ENCODE results near the gene ZNF273.
A peak's percentile ranks its signal among the peaks of the same experiment; 100 is the strongest.
"Not testable (repeated sequence)": the region's sequence is repeated elsewhere in the genome, so short reads cannot be mapped to it uniquely, and the experiment has no call there.

Gene ZNF273

GRCh38 chr7:64947252-64948000, 44.4 kb downstream of the ZNF273 start:
- no peak for DNase-seq

GRCh38 chr7:64948774-64949173, 45.7 kb downstream of the ZNF273 start:
- DNase-seq = not testable (repeated sequence)

- not testable (repeated sequence) for DNase-seq
These were observed 47.6 kb downstream of the ZNF273 start for GRCh38 chr7:64950673-64951072.

- DNase-seq = peak; percentile 34
These were observed 48.3 kb downstream of the ZNF273 start for GRCh38 chr7:64951250-64951848.

- DNase-seq = no peak
These were observed 56.1 kb downstream of the ZNF273 start for GRCh38 chr7:64959072-64959747.

GRCh38 chr7:64965594-64965993, 62.5 kb downstream of the ZNF273 start:
- no peak for DNase-seq

- DNase-seq = no peak
These were observed 75.6 kb downstream of the ZNF273 start for GRCh38 chr7:64978497-64979203.

Data from central memory CD4-positive, alpha-beta T cell (primary cell).